Aorta (tissue), 5 donors: ENCODE measurements around the gene SMC1B. TPM values are rescaled to one million over a fixed set of nuclear protein-coding genes. Genes with fewer than 3 reads are reported as not detected.

Experiments
- ATAC-seq: fragments of 200-7000 bp; cut with Tn5 transposase; one replicate; pipeline ENCODE4 v1.9.1; 2022; ENCODE audit warnings: moderate library complexity; ENCODE audit not compliant: low FRiP score
- DNase-seq, 2 donors: peaks; one replicate each; pipeline ENCODE4 v3.0.0-alpha.2; 2020
- H3K27ac ChIP-seq, 2 donors: one replicate each; pipeline ENCODE4 v1.5.1; 2013; ENCODE audit warnings: low read length in 2 of 2, mild to moderate bottlenecking in 2 of 2, moderate library complexity in 2 of 2, control low read depth in 1 of 2, inconsistent platforms in 1 of 2, low read depth in 1 of 2
- H3K27me3 ChIP-seq, 2 donors: one replicate each; pipeline ENCODE4 v1.6.1; 2013; ENCODE audit warnings: control low read depth in 1 of 2, low read length in 1 of 2, mild to moderate bottlenecking in 1 of 2, moderate library complexity in 1 of 2; ENCODE audit not compliant: insufficient read depth in 2 of 2, control insufficient read depth in 1 of 2
- H3K36me3 ChIP-seq, 2 donors: one replicate each; pipeline ENCODE4 v1.6.1; 2013; ENCODE audit warnings: control low read depth in 1 of 2, low read length in 1 of 2, mild to moderate bottlenecking in 1 of 2; ENCODE audit not compliant: insufficient read depth in 2 of 2, control insufficient read depth in 1 of 2
- H3K4me1 ChIP-seq, 2 donors: one replicate each; pipeline ENCODE4 v1.6.1; 2013; ENCODE audit warnings: low read length in 2 of 2, control low read depth in 1 of 2, mild to moderate bottlenecking in 1 of 2, moderate library complexity in 1 of 2; ENCODE audit not compliant: insufficient read depth in 2 of 2, control insufficient read depth in 1 of 2
- H3K4me3 ChIP-seq, 2 donors: one replicate each; pipeline ENCODE4 v1.5.1; 2013; ENCODE audit warnings: low read length in 2 of 2, control low read depth in 1 of 2, mild to moderate bottlenecking in 1 of 2
- H3K9me3 ChIP-seq: one replicate; pipeline ENCODE4 v1.6.1; 2013; ENCODE audit warnings: mild to moderate bottlenecking, low read length; ENCODE audit not compliant: control insufficient read depth
- WGBS, 2 donors: extraction: QIAGEN DNeasy Blood & Tissue Kit; methylation state at CpG; one replicate each; pipeline ENCODE4 v1.1.7; 2013; 5-methylcytosine and 5-hydroxymethylcytosine counted together
- intact Hi-C, 2 donors: fragments of 100-400 bp; cut with DNase I; formaldehyde crosslinking; loops; one replicate each; pipeline versions ENCODE4 v1.14.2 to v1.15.0; 2022
- polyA plus RNA-seq, 2 donors: library from polyadenylated mRNA; stranded (reverse); fragments of 200-250 nt; gene quantifications; one replicate each; pipeline ENCODE4 v1.2.3, GENCODE V29; 2013
- total RNA-seq, 2 donors: library from RNA; stranded (reverse); fragmentation: NEBNext Ultra II Directional; extraction: Animal tissue kit (Norgen Biotek cat#: 25700); gene quantifications; one replicate each; pipeline ENCODE4 v1.2.1, GENCODE V29; 2021
- donor health status: healthy with polysubstance abuse.
- donor health status: Bipolar disorder and iron deficiency.
- donor health status: DM: no; HTN: no; CAD: no.
- donor health status: DM: no; HTN: no; CAD: no.
- donor health status: DM: yes; HTN: yes; CAD: no.

Gene SMC1B
- total and polyA plus RNA-seq, 4 donors: not detected

DNA sequence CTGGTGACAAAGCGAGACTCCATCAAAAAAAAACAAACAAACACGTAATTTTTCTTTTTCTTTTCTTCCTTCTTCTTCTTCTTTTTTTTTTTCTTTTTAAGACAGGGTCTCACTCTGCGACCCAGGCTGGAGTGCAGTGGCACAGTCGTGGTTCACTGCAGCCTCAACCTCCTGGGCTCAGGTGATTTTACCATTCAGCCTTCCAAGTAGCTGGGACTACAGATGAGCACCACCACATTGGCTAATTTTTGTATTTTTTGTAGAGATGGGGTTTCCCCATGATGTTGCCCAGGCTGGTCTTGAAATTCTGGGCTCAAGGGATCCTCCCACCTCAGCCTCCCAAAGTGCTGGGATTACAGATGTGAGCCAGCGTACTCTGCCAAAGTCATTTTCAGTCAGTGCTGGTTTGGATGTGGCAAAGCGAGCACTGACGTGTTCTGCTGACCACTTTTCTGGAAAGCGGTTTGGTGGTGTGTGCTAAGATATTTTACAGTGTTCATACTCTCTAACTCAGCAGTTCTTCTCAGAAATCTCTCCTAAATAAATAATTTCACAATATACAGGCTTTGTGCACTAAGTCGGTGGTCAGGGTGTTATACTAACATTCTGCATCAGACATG is 92.9 kb downstream of the SMC1B start:
- peak overlapping the region in 1 of 2 donors; percentile 47 for H3K27ac ChIP-seq
- 29 to 36% methylated on average over 9 of the region's 9 CpGs for WGBS, 2 donors
- H3K4me1 ChIP-seq: peaks cover 0 to 2% of the 10 kb centered on the region in 2 donors
- no peak overlapping the region for H3K4me3 ChIP-seq
- intact Hi-C loops: no loop called here
- peaks cover 0 to 3% of the 10 kb centered on the region in 2 donors for H3K36me3 ChIP-seq
- no peak for ATAC-seq
- DNase-seq: peak in 1 of 2 donors; percentile 68
- no peaks in the 10 kb centered on the region for H3K9me3 ChIP-seq
- no peaks in the 10 kb centered on the region for H3K27me3 ChIP-seq

DNA sequence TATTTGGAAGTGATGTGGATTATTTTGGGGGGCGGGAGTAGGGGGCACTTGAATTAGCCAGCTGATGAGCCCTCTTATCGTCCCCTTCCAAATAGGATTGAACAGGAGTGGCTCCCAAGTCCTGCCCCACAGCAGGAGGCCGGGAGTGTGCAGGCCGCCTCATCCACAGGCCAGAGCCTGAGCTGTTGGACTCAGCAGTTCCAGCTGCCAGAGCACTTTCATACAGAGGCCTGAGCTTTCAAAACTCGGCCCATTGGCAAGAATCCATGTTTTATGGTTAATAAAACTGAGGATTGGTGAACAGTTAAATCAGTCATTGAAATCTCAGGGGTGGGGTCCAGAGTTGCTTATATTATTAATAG is 94.1 kb downstream of the SMC1B start:
- 4 to 10% methylated on average over 5 of the region's 5 CpGs for WGBS, 2 donors
- intact Hi-C loops: loop anchor here in 1 of 2 donors (5.0 to 10.0 kb wide), 4 partner anchors 93 to 765 kb away; partner anchors contain the start of genes RIBC2 and SMC1B
- peak in 1 of 2 donors; percentile 68 for DNase-seq

DNA sequence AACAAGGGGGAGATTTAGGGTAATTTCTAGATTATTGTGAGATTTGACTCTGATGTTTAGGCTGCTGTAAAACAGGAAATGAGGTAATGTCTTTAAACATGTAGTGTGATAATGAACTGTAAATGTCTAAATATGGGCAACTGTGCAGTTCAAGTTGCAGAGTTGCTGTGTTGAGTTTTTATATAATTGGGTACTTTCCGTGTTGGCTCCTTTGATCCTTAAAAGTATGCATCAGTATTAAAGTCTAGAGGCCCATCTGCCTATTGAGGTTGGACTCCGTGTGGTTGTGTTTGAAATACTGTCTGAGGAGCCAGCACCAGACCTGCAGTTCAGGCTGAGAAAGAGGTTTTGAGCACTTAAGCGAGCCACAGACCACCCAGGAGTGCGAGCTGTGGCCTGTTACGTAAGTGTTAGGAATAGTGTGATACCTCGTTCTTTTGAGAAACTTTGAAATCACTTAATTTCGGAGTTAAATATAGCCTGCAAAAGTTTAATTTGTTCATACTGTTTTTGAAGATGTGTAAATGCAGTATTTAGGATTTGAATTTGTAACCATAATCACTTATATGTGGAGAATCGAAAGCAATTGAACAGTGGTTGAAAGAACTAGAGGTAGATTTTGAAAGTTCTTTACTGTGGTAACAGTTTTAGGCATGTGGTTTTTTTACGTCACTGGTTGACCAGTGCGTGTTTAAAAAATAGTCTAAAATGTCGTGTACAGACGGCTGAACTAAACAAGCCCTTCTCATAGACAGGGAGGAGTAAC is 94.7 kb downstream of the SMC1B start:
- no peaks in the 10 kb centered on the region for H3K27me3 ChIP-seq
- no peak overlapping the region for H3K4me3 ChIP-seq
- H3K36me3 ChIP-seq: peaks cover 0 to 3% of the 10 kb centered on the region in 2 donors
- H3K27ac ChIP-seq: peak overlapping the region; percentile 86 to 94
- ATAC-seq: peak; percentile 30
- H3K4me1 ChIP-seq: peaks cover 0 to 2% of the 10 kb centered on the region in 2 donors
- no peak for DNase-seq
- WGBS, 2 donors: 8 to 12% methylated on average over 12 of the region's 12 CpGs
- intact Hi-C loops: loop anchor here in 1 of 2 donors (5.0 to 10.0 kb wide), 4 partner anchors 94 to 766 kb away; partner anchors contain the start of genes RIBC2 and SMC1B
- H3K9me3 ChIP-seq: no peaks in the 10 kb centered on the region

More for the DNA sequence above, 94.1 kb downstream of the SMC1B start:
- Histone ChIP-seq H3K4me1 (peaks cover 0 to 2% of the 10 kb centered on the region in 2 donors), H3K36me3 (peaks cover 0 to 3% of the 10 kb centered on the region in 2 donors), H3K9me3 (no peaks in the 10 kb centered on the region), H3K4me3 (no peak overlapping the region), H3K27ac (peak overlapping the region; percentile 86 to 94), H3K27me3 (no peaks in the 10 kb centered on the region)
- ATAC-seq: peak; percentile 59

DNA sequence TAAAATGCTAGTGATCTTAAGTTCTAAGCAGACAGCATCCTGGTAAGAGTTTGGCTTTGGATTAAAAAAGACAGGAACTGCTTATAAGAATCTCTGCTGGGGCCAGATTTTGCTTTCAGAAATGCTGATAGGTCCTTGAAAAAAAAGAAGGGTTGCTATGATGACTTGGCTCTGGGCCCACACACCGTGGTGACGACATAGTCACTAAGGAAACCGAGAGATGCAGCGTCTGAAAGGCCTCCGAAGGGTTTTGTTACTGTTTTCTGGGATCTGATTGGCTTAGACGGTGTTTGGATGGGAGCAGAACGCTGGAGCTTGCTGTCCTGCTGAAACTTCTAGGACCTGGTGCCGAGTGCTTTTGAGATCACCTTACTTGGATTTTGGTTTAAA is 95.2 kb downstream of the SMC1B start:
- 1% methylated on average over 8 of the region's 8 CpGs for WGBS, 2 donors
- no peaks in the 10 kb centered on the region for H3K9me3 ChIP-seq
- H3K36me3 ChIP-seq: no peaks in the 10 kb centered on the region
- H3K4me3 ChIP-seq: no peak overlapping the region
- H3K27ac ChIP-seq: peak overlapping the region; percentile 84 to 86
- intact Hi-C loops: loop anchor here in 1 of 2 donors (5.0 to 10.0 kb wide), 4 partner anchors 94 to 767 kb away; partner anchors contain the start of genes RIBC2 and SMC1B
- peak; percentile 80 for ATAC-seq
- H3K4me1 ChIP-seq: peaks cover 0 to 2% of the 10 kb centered on the region in 2 donors
- peak; percentile 90 to 95 for DNase-seq
- H3K27me3 ChIP-seq: no peaks in the 10 kb centered on the region

DNA sequence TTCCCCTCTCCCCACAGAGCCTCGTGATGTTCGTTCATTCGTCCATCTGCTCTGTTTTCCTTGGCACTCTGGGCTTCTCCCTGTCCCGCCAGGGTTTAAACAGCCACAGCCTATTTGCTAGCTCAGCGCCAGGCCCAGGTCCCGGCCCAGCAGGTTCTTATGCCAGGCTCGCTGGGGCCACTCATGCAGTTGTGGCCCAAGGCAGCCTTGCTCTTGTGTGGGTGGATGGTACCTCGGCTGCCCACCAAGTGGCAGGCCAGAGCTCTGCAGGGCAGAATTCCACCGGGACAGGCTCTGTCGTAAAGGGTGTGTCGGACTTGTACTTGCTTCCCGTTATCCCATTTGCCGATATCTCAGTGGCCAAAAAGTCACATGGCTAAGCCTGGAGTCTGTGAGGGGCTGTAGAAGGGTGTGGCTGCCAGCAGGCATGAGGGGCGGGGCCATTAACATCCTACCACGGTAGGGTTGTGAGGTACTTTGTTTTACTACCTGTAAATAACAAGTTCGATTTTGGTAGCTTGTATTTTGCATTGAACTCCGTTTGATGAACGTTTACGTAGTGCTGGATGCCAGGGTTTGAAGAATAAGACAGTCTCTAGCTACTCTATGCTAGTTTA is 95.7 kb downstream of the SMC1B start:
- peak; percentile 84 to 90 for DNase-seq
- Histone ChIP-seq H3K4me1 (peaks cover 0 to 2% of the 10 kb centered on the region in 2 donors), H3K9me3 (no peaks in the 10 kb centered on the region), H3K27ac (peak overlapping the region; percentile 84 to 86), H3K27me3 (no peaks in the 10 kb centered on the region), H3K36me3 (no peaks in the 10 kb centered on the region), H3K4me3 (no peak overlapping the region)
- WGBS, 2 donors: 4% methylated on average over 19 of the region's 19 CpGs
- intact Hi-C loops: loop anchor here in 1 of 2 donors (5.0 to 10.0 kb wide), 4 partner anchors 95 to 767 kb away; partner anchors contain the start of genes RIBC2 and SMC1B
- ATAC-seq: peak; percentile 89

DNA sequence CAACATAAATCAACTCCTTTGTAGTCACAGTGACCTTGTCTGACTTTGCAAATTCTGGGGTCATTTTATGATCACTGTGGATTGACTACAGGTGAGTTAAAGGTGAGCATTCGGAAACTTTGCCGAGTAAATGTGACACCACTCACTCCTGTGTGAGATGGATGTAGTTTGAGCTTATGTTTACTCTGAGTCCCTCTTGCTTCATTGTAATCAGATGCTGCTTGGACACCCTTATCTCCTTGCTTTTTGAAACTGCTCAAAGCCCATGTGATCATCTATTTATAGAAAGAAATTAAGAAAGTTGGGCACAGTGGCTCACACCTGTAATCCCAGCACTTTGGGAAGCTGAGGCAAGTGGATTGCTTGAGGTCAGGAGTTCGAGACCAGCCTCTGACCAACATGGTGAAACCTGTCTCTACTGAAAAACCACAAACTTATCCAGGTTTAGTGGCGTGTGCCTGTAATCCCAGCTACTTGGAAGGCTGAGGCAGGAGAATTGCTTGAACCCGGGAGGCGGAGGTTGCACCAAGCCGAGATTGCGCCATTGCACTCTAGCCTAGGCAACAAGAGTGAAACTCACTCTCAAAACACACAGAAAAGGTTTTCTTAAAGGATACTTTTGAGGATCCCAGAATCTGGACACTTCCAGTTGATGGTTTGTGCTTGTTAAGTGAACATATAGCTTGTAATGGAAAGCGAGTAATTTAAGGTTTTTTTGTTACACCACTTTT is 96.4 kb downstream of the SMC1B start:
- peak in 1 of 2 donors; percentile 46 for DNase-seq
- no peak overlapping the region for H3K4me3 ChIP-seq
- 51 to 59% methylated on average over 9 of the region's 9 CpGs for WGBS, 2 donors
- no peak for ATAC-seq
- no peaks in the 10 kb centered on the region for H3K27me3 ChIP-seq
- no peaks in the 10 kb centered on the region for H3K36me3 ChIP-seq
- peaks cover 0 to 2% of the 10 kb centered on the region in 2 donors for H3K4me1 ChIP-seq
- H3K9me3 ChIP-seq: no peaks in the 10 kb centered on the region
- H3K27ac ChIP-seq: peak overlapping the region; percentile 15 to 84
- intact Hi-C loops: loop anchor here in 1 of 2 donors (5.0 to 10.0 kb wide), 4 partner anchors 95 to 768 kb away; partner anchors contain the start of genes RIBC2 and SMC1B

DNA sequence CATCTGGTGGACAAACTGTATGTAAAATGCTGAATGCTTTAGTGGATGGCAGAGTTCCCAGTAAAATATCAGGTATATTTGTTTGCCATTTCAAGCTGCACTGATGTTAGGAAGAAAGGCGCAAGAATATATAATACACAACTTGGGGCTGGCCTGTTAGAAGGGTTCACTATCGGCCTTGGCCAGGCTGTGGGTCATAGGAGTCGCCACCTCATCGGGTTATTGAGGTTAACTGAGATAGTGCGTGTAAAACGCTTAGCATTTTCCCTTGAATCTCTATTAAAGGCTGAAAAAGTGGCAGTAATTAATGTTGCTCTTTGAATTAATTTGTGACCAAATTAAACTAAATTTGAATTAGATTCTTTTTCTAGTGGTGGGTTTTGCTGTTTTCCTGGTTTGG is 98.6 kb downstream of the SMC1B start:
- H3K4me1 ChIP-seq: peaks cover 2% of the 10 kb centered on the region in 2 donors

More for the DNA sequence above, 98.6 kb downstream of the SMC1B start:
- 90 to 92% methylated on average over 6 of the region's 6 CpGs for WGBS, 2 donors
- no peak overlapping the region for H3K4me3 ChIP-seq
- ATAC-seq: no peak
- no peaks in the 10 kb centered on the region for H3K27me3 ChIP-seq
- H3K36me3 ChIP-seq: no peaks in the 10 kb centered on the region
- no peak for DNase-seq
- intact Hi-C loops: loop anchor here (5.0 to 10.0 kb wide), 5 partner anchors 37 to 770 kb away; partner anchors contain the start of genes RIBC2 (in 1 of the 2) and SMC1B (in 1 of the 2)
- H3K27ac ChIP-seq: no peak overlapping the region
- H3K9me3 ChIP-seq: no peaks in the 10 kb centered on the region
